GM18520 (cell line): ENCODE results near the gene IFNA21.
A peak's percentile ranks its signal among the peaks of the same experiment; 100 is the strongest.
"Not testable (repeated sequence)": the region's sequence is repeated elsewhere in the genome, so short reads cannot be mapped to it uniquely, and the experiment has no call there.

Experiments used
- ATAC-seq: cut with Tn5 transposase; IDR thresholded peaks from one replicate; pipeline ENCODE4 v1.9.1; 2021; ENCODE audit not compliant: unreplicated experiment

Gene IFNA21

DNA sequence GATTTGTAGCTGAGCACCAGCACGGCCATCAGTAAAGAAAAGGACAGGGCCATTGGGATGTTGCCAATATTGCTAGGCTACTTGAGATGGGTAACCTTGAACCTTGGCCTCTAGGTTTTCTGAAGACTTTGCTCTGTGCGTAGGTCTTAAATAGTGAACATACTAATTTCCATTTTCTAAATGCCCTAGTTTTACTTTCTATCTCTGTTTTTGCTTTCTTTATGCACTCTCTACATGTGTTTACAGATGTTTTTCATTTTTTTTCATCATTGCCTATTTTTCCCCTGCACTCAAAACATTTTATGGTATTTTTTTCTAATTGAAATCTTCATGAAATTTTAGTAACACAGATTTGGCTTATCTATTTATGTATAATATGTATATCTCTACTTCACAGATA, at the start of gene IFNA21:
Gene IFNA21, minus strand, starts transcription at position 101 of the 400 bp plus-strand sequence. Its CDS starts 48 bp downstream, at position 53.
- ATAC-seq, result not testable (repeated sequence)

DNA sequence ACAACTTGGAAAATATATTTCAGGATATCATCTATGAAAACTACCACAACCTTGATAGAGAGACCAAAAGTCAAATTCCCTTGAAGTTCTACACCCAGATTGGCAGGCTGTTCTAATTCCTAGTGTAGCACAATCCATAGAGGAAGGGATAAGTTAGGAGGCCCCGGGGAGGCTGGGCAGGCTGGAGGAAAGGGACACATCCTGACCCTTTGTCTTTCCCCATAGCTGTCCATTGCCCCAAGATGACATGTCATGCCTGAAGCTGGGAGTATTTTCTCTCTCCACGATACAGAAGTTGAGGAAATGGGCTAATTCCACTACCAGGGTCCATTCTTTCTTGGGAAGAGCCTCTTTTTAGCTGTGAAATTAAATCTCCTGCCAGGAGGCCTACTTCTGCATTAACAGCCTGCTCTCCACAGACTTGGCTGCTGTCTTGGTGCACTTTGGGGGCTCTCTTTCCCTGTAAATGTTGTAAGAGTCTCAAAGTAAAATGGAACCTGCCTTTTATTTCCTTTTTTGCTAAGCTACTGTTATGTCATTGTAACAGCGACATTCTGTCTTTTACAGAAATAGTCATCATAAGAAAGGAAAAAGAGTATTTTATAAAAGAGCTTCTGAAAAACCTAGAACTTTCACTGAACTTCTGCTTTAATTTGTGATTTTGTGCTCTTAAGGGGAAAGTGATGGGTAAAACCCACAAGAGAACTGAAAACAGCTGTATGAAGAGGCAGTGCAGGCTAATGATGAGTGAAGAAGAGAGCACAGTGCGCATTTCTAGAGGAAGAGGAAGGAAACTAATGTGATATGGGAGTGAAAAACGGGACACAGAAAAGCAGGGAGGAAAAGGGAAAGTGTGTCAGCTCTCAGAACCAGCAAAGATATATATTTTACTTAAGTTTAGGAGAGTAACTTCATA, 47.2 kb upstream of the IFNA21 start:
- ATAC-seq, result peak; percentile 56

DNA sequence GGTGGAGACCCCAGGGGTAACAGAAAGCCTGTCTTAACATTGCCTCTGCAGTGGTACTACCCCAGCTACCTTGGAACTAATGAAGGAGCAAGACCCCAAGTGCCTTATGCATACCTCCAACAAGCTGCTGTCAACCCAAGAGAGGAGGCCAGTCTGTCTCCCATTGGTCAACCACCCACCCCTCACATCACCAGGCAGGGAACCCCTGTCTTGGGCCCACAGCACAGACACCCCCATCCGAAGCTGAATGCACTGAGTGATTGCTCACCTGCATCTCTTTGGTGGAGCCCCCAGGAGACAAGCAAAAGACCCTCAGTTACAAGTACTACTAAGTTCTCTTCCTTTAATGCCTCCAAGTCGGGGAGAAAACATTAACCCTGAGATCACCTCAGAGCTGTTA, 45.7 kb upstream of the IFNA21 start:
- ATAC-seq, result not testable (repeated sequence)

DNA sequence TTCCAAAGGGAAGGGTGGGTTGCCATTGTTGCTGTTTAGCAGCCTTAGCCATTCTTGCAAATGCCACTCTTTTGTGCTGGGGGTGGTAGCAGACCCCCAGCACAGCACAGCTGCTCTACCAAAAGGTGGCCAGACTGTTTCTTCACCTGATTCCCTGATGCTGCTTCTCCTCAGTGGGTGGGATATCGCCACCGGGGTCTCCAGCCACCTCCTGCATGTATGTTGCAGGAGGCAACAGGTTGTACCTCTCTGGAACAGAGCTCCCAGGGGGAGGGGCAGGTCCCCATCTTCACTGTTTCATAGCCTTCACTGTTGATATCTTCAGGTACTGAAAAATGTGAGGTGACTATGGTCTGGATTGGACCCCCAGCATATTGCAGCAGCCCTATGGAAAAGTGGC, 44.3 kb upstream of the IFNA21 start:
- not testable (repeated sequence) for ATAC-seq

DNA sequence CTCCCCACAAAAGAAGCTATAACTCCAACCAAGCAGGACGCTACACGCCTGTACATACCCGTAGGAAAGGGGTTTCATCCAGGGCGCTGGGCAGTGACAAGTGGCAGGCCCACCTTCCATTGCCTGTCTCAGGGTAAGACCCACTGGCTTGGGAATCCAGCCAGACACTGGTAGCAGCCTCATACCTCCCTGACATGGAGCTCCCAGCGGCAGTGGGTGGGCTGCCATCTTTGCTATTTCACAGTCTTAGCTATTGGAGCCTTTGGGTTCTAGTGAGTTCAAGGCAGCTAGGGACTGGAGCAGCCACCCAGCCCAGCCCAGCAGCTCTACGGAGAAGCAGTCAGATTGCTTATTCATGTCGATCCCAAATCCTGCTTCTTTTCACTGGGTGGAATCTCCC, 43.9 kb upstream of the IFNA21 start:
- no peak for ATAC-seq

DNA sequence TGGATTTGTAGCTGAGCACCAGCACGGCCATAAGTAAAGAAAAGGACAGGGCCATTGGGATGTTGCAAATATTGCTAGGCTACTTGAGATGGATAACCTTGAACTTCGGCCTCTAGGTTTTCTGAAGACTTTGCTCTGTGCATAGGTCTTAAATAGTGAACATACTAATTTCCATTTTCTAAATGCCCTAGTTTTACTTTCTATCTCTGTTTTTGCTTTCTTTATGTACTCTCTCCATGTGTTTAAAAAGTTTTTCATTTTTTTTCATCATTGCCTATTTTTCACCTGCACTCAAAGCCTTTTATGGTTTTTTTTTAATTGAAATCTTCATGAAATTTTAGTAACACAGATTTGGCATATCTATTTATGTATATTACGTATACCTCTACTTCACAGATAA, 40.6 kb upstream of the IFNA21 start, which contains the start of gene IFNA10:
Gene IFNA10, minus strand, starts transcription at position 101 of the 400 bp plus-strand sequence. Its CDS starts 46 bp downstream, at position 55.
- ATAC-seq, result not testable (repeated sequence)

DNA sequence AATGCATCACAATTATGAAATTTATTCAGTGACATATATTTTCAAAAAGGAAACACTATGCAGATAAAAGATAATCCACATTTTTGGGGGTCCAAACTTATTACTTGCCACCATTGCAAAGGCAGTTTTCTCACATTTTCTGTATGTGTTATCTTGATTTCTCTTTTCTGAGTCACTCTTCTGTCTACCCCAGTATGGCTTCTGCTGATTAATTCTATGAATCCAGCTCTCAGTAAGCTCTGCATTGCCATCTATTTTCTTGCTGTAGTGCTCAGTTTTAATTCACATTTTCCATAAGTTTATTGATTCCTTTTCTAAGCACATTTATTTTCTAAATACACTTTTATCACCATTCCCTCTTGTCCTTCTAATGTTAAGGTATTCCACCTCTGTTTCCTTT, 38.7 kb upstream of the IFNA21 start:
- ATAC-seq, result no peak

DNA sequence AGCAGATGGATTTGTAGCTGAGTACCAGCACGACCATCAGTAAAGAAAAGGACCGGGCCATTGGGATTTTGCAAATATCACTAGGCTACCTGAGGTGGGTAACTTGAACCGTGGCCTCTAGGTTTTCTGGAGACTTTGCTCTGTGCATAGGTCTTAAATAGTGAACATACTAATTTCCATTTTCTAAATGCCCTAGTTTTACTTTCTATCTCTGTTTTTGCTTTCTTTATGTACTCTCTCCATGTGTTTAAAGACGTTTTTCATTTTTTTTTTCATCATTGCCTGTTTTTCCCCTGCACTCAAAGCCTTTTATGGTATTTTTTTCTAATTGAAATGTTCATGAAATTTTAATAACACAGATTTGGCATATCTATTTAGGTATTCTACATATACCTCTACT, 35.6 kb upstream of the IFNA21 start, which contains the start of gene IFNA7:
Gene IFNA7, minus strand, starts transcription at position 101 of the 400 bp plus-strand sequence. Its CDS starts 40 bp downstream, at position 61.
- ATAC-seq, result not testable (repeated sequence)

DNA sequence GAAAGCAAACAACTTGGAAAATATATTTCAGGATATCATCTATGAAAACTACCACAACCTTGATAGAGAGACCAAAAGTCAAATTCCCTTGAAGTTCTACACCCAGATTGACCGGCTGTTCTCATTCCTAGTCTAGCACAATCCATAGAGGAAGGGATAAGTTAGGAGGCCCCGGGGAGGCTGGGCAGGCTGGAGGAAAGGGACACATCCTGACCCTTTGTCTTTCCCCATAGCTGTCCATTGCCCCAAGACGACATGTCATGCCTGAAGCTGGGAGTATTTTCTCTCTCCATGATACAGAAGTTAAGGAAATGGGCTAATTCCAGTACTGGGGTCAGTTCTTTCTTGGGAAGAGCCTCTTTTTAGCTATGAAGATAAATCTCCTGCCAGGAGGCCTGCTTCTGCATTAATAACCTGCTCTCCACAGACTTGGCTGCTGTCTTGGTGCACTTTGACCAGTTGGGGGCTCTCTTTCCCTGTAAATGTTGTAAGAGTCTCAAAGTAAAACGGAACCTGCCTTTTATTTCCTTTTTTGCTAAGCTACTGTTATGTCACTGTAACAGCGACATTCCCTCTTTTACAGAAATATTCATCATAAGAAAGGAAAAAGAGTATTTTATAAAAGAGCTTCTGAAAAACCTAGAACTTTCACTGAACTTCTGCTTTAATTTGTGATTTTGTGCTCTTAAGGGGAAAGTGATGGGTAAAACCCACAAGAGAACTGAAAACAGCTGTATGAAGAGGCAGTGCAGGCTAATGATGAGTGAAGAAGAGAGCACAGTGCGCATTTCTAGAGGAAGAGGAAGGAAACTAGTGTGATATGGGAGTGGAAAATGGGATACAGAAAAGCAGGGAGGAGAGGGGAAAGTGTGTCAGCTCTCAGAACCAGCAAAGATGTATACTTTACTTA, 28.7 kb upstream of the IFNA21 start:
- peak; percentile 80 for ATAC-seq

DNA sequence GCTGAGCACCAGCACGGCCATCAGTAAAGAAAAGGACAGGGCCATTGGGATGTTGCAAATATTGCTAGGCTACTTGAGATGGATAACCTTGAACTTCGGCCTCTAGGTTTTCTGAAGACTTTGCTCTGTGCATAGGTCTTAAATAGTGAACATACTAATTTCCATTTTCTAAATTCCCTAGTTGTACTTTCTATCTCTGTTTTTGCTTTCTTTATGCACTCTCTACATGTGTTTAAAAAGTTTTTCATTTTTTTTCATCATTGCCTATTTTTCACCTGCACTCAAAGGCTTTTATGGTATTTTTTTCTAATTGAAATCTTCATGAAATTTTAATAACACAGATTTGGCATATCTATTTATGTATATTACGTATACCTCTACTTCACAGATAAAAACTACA, 21.0 kb upstream of the IFNA21 start, which contains the start of gene IFNA4:
Gene IFNA4, minus strand, starts transcription at position 101 of the 400 bp plus-strand sequence. Its CDS starts 56 bp downstream, at position 45.
- not testable (repeated sequence) for ATAC-seq

DNA sequence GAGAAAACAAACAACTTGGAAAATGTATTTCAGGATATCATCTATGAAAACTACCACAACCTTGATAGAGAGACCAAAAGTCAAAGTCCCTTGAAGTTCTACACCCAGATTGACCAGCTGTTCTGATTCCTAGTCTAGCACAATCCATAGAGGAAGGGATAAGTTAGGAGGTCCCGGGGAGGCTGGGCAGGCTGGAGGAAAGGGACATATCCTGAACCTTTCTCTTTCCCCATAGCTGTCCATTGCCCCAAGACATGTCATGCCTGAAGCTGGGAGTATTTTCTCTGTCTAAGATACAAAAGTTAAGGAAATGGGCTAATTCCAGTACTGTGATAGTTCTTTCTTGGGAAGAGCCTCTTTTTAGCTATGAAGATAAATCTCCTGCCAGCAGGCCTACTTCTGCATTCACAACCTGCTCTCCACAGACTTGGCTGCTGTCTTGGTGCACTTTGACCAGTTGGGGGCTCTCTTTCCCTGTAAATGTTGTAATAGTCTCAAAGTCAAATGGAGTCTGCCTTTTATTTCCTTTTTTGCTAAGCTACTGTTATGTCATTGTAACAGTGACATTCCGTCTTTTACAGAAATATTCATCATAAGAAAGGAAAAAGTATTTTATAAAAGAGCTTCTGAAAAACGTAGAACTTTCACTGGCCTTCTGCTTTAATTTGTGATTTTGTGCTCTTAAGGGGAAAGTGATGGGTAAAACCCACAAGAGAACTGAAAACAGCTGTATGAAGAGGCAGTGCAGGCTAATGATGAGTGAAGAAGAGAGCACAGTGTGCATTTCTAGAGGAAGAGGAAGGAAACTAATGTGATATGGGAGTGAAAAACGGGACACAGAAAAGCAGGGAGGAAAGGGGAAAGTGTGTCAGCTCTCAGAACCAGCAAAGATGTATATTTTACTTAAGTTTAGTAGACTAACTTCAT, 16.6 kb upstream of the IFNA21 start:
- peak; percentile 90 for ATAC-seq

DNA sequence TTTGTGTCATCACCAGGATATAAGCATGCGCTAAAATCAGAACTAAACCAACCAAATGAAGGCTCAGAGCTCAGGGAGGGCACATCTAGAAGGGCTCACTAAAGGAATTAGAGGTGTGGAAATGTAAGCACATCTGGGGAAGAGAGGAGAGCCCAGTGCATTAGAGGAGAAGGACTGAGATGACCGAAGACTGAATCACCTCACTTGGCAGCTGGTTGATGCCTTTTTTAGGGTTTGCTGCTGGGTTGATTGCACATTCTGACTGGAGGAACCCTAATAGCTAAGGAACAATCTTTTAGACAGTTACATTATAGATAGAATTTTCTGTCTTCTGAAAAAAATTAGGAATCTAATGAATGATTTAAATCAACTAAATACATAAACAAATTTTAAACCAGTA, 8.2 kb upstream of the IFNA21 start:
- no peak for ATAC-seq

DNA sequence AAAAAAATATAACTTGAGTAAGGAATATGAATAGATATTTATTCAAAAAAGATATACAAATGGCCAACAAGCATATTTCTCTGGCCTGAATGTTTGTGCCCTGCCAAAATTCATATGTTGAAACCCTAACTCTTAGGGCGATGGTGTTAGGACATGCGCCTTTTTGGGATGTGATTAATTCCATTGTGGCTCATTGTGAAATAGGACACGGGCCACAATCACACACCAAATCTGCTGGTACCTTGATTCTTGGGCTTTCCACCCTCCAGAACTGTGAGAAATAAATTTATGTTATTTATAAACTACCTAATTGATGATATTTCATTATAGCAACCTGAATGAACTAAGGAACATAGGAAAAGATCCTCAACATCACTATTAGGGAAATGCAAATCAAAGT, 5.7 kb upstream of the IFNA21 start:
- no peak for ATAC-seq

DNA sequence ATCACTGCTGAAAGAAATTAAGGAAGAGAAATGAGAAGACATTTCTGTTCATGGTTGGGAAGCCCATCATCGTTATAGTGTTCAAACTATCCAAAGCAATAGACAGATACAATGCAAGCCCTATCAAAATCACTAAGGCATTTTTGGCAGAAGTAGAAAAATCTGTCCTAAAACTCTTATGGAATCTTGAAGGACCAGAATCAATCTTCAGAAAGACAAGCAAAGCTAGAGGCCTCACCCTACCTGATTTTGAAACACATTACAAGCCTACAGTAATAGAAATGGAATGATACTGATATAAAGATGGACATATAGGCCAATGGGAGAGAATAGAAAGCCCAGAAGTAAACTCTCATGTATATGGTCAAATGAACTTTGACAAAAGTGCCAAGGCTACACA, 4.9 kb upstream of the IFNA21 start:
- ATAC-seq, result no peak

DNA sequence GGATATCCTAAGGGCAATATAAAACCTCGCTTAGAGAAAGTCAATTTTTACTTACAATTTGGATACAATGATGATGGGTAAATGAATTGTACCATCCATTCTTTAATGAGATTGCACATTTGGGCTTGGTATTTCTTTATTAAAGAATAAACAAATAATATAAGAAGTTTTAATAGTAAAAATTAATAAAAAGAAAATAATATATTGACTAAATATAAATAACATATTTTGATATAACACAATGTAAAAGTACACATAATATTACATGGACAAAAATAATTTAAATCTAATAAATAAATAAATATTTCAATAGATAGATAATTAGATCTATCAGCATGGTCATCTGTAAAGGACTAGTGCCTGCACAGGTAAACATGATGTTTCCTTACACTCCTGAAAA, 944 bp downstream of the IFNA21 start:
- ATAC-seq, result no peak

DNA sequence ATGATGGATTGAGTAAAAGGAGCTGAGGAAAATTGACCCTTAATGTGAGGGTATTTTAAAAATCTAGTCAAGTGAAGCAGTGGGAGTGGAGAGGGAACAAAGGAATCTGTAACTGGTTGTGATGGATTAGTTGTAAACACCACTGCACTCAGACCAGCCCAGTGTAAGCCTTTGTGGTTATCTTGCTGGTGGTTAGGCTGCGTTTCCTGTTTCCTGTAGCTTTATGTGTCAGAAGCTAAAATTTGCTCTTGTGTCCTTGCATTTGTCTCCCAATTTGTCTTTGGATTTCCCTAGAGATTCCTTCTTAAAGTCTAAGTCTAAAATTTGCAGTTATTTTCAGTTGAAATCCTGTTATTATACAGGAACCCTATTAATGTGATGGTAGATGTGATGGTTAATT, 6.3 kb downstream of the IFNA21 start:
- ATAC-seq, result peak; percentile 70

DNA sequence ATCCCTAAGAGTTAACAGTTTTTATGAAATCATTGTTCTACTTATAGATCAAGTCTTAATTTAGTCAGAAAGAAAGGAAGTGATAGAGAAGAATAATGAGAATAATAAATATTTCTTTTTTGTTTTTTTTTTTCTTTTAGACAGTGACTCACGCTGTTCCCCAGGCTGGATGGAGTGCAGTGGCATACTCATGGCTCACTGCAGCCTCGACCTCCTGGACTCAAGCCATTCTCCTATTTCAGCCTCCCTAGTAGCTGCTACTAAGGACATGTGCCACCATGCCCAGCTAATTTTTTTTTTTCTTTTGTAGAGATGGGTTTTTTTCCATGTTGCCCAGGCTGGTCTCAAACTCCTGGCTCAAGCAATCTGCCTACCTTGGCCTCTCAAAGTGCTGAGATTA, 11.0 kb downstream of the IFNA21 start:
- no peak for ATAC-seq

DNA sequence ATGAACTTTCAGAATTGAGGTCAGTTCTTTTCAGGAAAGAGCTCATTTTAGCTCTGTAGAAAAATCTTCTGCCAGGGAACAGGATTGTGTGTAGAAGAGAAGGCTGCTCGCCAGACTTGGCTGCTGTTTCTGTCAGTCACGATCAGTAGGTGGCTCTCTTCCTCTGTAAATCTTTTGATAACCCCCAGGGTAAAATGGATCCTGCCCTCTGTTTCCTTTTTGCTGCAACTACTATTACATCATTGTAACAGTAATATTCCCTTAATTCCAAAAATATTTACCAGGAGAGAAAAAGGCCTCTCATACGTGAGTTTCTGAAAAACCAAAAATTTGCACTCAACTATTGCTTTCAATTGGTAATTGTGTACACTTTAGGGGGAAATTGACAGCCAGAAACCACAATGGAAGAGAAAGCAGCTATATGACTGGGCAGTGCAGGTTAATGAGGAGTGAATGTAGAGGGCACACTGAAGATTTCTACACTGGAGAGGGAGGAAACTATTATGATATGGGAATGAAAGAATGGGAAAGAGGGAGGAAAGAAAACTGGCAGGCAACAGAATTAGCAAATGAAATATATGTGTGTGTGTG, 12.3 kb downstream of the IFNA21 start:
- ATAC-seq, result peak; percentile 63

DNA sequence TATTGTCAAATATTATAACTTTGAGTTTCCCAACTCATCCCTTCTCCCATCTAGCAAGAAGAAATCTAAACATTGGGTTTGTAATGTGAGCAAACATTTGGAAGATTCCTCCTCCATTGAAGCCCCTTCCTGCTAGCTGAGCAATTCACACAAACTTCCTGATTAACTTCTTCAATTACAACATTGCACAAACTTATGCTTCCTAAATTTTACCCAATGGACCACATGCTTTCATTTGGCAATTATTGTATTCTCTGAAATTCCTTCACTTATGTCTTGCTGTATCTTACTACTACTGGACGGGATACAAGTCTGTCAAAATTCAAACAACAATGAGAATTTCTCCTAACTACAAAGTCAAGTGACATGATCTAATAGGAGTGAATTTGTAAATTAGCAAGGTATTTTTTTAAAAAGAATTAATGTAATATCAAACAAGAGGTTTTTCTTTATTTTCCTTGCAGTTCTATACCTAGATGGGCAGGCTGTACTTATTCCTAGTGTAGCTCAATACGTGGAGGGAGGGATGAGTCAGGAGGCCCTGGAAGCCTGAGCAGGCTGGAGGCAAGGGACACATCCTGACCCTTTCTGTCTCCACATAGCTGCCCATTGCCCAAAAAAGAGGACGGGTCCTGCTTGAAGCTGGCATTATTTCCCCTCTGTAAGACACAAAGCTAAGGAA, 13.0 kb downstream of the IFNA21 start:
- no peak for ATAC-seq
